ENCODE results near the gene RAVER2.

RAVER2 gene

DNA sequence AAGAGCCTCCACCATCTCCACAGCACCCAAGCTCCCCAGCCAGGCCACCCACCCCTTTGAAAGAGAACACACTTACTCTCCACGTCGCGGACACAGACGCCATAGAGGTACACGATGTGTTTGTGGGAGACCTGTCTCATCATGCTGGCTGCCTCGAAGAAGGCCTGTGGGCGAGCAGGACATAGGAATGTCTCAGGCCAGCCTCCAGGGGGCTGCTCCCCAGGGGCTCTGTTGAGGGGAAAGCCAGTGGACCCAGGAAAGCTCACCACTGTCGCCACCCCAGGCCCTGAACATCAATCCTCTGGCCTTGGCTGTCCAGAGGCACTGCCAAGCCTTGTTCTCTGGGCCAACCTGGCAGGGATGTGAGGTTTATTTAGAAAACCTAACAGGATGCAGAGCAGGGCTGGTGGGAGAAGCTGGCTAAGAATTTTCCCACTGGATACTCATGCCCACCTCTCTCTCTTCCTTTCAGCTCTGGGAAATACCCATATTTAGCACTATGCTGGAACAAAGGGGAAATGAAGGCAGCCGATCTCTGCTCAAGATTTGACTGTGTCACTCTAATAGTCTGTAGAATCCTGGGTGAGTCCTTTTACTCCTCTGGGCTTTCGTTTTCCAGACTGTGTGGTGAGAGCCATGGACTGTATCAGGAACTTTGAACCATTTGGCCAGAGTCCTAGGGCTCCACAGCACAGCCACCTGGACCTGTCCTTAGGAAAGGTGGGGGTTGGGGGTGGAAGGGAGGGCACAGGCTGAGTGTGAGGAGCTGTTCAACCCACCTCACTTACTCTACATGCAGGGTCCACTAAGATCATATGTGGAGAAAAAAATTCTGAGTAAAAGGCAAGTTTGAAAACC, 101.9 kb downstream of the RAVER2 start:
- DNase-seq (ENCODE audit: low read depth in 2 of 2), result no peak

DNA sequence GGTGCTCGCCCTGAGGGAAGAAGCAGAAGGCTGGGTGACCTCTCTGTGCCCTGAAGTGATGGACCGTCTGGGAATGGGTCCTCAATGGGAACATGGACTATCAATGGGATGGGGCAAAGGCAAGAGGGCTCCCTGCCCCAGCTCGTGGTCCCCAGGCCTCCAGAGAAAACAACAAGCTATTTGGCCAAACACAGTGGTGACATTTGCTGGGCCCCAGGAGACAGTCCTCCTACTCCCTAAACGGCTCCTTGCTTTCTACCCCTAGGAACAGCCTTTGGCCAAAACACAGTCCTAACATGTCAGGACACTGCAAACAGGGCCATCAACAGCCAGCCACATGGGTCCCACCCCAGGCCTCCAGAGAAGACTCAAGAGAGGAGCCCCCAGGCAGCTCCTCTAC, 102.8 kb downstream of the RAVER2 start:
- DNase-seq (ENCODE audit: low read depth in 2 of 2), result no peak

DNA sequence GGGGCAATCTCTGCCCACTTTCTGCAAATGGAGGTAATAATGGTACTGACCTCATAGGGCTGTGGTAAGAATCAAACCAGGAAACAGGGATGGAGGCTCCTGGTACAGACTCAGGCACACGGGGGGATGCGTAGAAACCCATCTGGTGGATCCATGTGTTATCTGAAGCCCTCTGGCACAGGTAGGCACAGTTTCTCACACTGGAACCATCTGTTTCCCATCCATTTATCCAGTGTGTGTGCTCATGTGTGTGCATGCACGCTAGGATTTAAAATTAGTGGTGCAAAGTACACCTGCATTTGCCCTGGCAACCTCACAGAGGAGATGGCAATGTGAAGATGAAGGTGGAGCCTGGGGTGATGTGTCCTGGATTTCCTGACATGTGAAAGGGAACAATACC, 103.3 kb downstream of the RAVER2 start:
- DNase-seq (ENCODE audit: low read depth in 2 of 2), result no peak

DNA sequence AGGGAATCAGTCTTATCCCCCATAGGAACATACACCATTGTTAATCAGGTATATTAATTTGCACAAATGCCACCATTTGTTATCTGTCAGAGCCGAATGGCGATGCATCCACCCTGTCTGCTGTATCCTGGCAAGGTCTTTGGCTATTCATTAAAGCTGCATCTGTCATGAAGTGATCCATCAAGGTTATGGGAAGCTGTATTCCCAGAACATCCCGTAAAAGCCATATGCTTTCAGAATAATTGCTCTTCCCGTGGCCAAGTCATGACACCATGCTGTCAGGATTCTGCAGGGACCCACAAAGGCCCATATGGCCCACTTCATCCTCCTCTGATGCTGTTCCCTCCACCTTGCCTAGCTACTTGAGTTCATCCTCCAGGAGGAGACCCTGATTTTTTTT, 103.9 kb downstream of the RAVER2 start:
- no peak for DNase-seq (ENCODE audit: low read depth in 2 of 2)

DNA sequence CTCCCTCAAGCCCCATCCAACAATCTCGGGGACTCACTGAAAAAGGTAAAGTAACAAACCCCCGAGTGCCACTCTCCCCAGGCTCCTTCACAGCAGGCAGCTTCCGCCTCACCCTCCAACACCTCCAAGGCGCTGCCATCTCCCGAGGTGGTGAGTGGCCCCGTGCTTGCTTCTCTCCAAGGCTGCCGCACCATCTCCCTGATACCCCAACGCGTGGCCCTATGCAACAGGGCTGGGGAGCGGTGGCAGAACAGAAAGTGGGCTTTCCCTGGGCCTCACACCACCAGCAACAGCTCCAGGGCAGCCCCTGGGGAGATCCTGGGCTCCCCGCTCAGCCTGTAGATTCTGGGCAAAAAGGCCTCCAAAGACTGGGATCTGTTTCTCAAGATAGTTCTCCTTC, 105.1 kb downstream of the RAVER2 start:
- no peak for DNase-seq (ENCODE audit: low read depth in 2 of 2)

DNA sequence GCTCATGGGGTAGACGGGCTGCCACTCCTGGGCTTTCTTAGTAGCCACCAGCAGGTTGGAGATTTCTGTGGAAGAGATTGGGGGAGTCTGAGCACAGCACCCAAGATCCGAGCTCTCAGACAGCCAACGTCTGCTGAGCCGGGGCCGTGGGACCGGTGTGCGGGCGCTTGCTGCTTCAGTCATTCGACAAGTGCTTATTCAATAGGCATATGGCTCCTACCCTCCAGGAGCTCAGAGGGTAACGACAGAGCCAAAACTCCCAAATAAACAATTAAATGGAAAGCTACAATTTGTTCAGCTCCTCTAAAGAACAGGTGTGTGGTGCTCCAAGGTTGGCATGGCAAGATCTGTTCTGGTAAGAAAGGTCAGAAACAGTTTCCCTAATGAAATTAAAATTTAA, 106.0 kb downstream of the RAVER2 start:
- no peak for DNase-seq (ENCODE audit: low read depth in 2 of 2)

DNA sequence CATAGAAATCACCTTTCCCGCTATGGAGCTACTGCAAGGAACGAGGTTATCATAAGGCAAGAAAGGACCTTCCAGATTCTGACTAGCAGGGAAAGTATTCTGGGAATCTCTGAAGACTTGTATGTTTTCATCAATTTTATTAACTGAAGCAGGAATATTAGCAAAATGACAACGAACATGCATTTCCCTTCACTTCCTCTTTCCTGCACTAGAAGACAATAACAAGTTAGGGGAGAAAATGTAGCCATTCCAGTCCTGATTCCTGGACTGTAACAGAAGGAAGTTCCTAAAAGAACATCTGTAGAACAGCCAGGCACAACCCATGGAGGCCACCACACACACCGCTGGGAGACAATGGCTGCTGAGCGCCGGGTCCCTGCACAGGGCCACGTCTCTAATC, 106.8 kb downstream of the RAVER2 start:
- no peak for DNase-seq (ENCODE audit: low read depth in 2 of 2)

DNA sequence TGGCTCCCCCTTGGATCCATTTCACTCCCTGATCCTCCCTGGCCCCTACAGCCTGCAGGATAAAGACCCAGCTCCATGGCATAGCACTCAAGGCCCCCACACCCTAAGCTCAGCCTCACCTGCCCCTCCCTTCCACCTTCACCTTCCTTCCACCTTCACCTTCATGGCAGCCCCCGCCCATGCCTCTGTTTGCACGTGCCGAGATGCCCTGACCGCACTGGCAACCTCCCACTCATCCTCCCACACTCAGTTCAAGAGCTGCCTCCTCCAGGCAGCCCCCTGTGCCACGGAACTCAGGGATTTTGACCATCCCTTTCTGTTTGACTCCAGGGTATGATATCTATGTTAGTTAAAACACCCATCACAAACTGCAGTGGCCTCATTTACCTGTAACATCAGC, 109.8 kb downstream of the RAVER2 start:
- DNase-seq (ENCODE audit: low read depth in 2 of 2), result no peak

DNA sequence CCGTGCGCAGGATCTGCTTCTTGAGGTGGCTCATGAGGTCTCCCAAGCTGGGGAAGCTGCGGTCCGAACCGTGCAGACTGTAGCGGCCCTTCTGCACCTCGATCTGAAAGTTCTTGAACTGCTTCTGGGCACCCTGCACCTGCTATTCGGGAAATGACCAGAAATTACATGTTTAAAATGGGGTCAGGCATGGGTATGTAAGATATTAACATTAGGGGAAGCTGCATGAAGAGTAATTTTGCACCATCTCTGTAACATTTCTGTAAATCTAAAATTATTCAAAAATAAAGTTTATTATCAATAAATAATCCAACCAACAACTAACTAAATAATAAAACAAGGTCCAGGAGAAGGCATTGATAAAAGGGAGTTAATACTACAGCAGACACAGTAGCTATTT, 110.7 kb downstream of the RAVER2 start:
- no peak for DNase-seq (ENCODE audit: low read depth in 2 of 2)

DNA sequence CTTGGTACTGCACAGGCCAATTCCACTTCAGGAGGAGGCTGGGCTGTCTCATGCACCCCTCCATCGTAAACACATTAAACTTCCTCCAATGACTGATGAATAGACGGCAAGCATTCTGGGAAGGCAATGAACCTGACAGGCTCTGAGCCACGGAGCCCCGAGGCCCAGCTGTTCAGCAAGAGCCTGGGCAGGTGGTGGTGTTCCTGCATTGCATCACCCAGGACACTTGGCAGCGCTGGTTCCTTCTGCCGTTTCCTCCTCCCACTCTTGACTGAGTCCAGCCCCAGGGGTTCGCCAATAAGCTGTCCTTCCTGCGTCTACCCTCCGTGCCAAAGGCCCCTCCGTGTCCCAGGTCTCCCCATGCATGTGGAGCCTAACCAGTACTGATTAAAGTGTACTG, 111.7 kb downstream of the RAVER2 start:
- DNase-seq (ENCODE audit: low read depth in 2 of 2), result no peak

DNA sequence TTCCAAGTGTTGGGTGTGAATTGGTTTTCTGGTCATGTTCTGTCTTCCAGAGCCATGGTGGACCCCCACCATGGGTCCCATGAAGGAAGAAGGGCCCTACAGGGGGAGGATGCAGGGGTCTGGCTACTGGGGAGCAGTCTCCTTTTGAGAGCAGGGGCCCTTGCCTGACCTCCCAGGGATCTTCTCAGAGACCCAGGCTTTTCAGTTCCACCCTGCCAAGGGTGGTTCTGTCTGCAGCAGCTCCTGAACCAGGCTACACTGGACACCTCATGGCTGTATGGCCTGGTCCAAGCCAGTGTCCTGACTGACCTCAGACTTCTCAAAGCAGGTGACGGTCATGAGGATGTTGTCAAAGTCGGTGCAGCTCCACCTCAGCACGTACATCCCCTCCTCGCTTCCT, 112.5 kb downstream of the RAVER2 start:
- no peak for DNase-seq (ENCODE audit: low read depth in 2 of 2)

DNA sequence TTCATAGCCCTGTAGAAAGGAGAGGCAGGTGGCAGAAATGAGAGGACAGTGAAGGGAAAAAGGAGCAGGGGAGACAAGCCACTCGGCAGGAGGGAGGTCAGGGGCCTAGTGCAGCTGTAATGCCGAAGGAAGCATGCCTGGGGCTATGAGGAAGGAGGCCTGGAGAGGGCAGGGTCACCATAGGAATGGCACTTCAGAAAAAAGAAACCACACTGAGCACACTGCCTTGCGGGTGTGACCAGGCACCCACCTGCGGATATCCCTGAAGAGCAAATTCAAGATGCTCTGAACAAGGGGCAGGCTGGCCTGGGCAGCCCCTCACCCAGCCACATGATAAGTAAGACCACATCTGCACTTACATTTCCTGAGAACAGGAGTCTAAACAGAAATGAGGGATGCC, 116.7 kb downstream of the RAVER2 start:
- no peak for DNase-seq (ENCODE audit: low read depth in 2 of 2)

DNA sequence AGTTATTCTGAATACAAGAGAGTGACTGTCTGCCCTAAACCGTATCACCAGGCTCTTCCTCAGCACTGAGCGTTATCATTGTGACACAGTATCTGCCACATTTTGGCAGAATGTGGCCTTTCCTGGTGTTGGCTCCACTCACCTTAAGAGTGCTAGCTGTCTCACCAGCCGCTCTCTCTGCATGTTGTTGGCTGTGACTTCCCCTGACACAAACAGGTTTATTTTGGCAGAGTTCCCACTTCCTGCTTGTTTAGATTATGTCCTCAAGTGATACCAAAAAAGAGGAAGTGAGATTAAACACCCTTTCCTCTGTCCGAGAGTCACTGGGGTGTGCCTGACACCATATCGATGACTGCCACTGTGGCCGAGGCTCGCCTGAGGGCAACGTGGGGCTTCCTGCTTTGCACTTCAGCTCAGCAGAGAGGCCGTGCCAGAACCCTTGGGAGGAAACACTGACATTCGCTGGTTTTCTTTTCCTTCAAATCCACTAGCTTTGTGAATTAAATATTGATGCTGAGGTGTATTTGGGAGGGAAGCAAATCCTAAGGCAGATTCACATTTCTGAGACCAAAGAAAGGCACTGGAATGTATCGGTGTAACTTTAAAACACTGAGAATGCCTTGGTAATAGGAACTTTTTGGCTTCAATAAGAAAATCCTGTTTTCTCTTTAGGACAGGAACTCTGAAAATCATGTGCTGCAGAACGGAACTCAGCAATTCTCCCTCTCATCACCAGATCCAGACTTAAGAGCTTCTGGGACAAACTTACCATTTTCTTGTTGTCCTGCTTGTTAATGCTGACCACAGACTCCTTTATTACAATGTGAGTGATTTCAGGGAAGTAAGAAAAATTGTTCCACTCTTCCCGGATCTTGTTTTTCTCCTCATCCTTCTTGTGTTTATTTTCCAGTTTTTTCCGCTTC, 119.4 kb downstream of the RAVER2 start:
- DNase-seq (ENCODE audit: low read depth in 2 of 2), result peak; percentile 16 to 24

DNA sequence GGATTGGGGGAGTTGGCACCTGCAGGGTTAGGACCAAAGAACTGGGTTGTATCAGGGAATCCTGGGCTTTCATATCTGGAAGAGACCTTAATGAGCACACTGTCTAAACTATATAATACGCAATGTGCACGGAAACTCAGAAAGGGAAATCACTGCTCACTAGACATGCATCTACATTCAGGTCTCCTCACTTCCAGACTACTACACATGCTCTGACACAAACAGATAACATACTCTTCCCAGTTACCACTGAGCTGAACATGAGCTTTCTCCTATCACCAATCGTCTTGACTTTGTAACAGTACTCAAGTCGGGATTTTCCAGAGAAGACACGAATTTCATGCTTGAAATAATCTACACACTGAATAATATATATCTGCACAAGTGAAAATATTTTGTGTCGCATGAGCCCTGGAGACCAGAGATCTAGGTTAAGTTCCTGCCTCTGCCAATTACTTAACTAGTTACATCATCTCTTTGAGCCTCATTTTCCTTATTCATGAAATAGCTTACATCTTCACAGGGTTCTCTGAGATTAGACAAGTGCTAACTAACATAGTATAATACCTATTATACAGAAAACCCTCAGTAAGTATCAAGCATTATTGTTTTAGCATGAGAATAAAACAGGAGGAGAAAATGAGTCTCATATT, 120.4 kb downstream of the RAVER2 start:
- no peak for DNase-seq (ENCODE audit: low read depth in 2 of 2)

DNA sequence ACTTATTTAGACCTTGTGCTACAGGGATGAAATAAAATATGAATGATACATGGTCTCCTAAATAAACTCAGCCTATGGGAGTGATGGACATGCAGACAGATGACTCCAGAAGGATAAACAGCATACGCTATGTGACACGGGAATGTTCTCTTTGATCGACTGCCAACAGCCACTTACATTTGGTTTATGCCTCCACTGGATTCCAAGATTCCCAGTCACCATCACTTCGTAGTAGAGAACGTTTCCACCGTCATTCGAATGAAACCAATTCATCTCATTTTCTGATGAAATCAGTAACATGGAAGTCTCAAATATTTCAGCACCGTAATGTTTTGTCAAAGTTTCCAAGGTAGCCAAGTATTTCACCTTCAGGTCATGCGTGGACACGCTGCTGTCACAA, 121.8 kb downstream of the RAVER2 start:
- DNase-seq (ENCODE audit: low read depth in 2 of 2), result no peak

DNA sequence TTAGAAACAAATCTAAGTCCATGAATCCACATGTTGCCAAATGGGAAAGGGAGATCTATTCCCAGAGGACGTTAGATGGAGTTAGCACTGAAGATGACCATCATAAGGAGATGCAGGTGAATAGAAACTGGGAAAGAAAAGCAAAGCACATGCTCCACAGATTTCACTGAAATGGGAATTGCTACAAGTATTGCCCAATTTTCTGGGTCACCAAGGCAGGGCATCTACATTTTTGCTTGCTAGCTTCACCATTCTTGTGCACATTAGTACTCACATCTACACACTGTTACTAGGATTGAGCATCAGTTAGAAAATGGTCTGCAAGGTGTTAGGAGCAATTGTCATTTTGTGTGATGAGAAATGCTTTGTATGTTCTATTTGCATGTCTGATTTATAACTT, 122.4 kb downstream of the RAVER2 start:
- no peak for DNase-seq (ENCODE audit: low read depth in 2 of 2)

DNA sequence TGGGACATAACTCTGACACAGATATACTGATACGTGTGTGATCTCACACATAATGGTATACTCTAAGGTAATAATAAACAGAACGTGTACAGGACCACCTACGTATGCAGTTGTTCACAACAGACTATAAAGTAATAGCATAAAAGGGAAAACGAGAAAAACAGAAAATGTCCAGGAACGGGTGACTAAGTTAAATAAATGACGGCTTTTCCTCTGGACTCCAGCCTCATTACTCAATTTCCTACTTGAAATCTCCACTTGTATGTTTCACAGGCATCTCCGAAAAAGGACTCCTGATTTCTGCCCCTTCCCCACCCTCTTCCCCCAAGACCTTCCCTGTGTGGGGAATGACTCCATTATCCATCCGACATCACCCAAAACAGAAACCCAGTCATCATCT, 126.4 kb downstream of the RAVER2 start:
- DNase-seq (ENCODE audit: low read depth in 2 of 2), result no peak

DNA sequence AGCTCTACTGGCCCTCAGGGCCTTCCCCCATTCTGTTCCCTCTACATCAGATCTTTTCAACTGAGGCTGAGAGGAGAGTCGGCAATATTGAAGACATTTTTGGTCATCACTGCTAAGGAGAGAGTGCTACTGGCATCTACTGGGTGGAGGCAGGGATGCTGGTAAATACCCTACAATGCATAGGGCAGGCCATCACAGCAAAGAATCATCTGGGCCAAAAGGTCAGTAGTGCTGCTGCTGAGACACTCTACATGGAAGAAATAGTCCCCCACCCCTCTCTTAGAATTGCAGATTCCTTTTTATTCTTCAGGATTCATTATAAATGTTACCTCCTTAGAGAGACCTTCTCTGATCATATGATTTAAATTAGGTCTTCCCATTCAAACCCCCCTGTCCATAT, 127.2 kb downstream of the RAVER2 start:
- DNase-seq (ENCODE audit: low read depth in 2 of 2), result no peak

DNA sequence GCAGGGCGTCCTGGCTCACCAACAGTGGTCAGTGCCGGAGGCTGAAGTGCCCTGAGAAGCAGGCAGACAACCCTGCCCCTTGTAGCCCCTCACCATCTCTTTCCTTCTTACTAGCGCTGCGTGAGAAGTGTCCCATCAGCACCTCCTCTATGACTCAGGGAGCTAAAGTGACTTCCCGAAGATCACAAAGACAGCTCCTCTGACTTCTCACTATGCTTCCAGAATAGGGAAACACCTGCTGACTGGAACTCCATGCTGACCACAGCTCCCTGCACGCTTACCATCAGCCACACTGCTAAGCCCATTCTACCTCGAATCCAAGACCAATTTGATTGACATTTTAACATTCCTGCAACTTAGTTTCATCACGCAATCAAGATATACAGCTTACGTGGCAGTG, 128.7 kb downstream of the RAVER2 start:
- no peak for DNase-seq (ENCODE audit: low read depth in 2 of 2)

DNA sequence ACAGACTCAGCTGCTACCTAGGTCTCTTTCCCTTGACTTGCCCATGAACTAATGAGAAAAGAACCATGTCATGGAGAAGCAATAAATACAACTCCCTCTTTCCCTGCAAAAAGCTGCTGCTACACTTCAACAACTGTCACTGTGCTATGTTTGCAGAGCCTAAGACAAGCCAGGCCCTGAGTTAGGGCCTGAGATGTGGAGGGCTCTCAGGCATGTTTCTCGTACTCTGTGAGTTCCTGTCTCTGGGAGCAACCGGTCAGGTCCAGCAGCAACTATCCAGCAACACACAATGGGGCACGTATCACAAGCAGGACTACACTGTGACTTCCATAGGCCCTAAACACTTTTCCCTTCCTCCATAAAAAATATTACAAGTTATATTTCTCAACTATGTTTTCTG, 129.8 kb downstream of the RAVER2 start:
- no peak for DNase-seq (ENCODE audit: low read depth in 2 of 2)

DNA sequence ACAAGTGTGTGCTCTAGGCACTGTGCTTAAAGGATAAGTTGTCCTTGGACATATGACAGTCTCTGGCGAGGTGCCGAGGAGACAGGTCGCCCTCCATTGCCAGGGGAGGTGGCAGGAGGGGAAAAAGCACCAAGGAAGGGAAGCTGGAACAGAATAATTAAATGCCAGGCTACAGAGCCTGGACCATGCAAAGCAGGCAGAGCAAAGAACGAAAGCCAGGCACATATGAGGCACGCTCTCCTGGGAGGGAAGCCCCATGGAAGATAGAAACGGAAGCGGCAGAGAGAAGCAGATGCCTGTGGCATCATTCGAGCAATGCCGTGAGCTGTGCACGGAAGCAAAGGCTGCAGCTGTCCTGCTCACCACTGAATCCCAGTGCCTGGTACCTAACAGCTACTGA, 130.2 kb downstream of the RAVER2 start:
- no peak for DNase-seq (ENCODE audit: low read depth in 2 of 2)

DNA sequence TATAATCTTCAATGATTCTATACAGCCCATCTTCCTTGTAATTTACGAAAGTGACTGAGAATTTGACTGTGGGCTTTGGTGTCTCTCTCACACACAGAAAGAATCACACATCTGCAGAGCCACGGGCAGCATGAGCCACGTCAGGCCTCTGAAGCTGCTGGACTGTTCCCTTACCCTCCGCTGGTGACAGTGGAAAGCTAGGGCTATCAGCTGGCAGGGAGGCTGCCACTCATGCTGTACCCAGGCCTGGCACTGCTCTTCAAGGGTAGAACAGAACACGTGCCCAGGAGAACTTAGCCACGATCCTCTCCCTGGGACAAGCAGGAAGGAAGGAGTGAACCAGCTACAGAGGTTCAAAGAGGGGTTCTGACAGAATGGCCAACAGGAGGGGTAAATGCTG, 130.7 kb downstream of the RAVER2 start:
- DNase-seq (ENCODE audit: low read depth in 2 of 2), result no peak

DNA sequence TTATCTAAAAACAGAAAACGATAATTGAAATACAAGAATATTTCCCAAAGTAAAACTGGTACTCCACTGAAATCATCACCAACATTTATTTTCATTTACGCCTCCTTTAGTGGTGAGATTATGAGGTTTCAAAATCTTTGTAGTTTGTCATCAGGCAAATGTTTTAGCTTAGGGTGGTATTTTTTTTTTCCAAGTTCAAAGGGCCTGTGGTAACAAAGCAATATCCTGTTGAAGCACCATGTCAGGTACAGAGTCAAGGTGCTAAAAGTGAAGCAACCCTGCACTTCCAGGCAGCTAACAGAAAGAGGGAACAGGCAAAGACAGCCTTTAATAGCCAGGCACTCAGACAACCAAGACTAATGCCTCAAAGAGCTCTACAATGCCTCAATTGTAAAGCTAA, 132.3 kb downstream of the RAVER2 start:
- DNase-seq (ENCODE audit: low read depth in 2 of 2), result no peak
